Transverse colon (tissue), 4 donors: Measurements from ENCODE around the gene DUSP3.
A peak's percentile ranks its signal among the peaks of the same experiment; 100 is the strongest.

ENCODE experiments used
- CTCF ChIP-seq, 5 experiments: fragments of 200-600 bp in 3 of 5; fragments of 450-650 bp in 2 of 5; sonication (generic) in 3 of 5; IDR thresholded peaks; 1 replicate in 2 of 5; 2 replicates in 3 of 5; pipeline ENCODE4 v1.5.1; 2016 to 2017; ENCODE audit warnings: antibody characterized with exemption in 5 of 5, inconsistent platforms in 3 of 5, mild to moderate bottlenecking in 2 of 5, moderate library complexity in 1 of 5
- POLR2AphosphoS5 ChIP-seq, 3 donors: sonication (generic); formaldehyde crosslinking; IDR thresholded peaks; one replicate each; pipeline ENCODE4 v1.6.1; 2016; ENCODE audit warnings: antibody characterized with exemption in 3 of 3

- TF ChIP-seq POLR2AphosphoS5 (IDR thresholded peaks at IDR 0.05), result no peak
- TF ChIP-seq CTCF (IDR thresholded peaks at IDR 0.05), result peak; percentile 67 to 92 (median 84)
Measured at GRCh38 chr17:43766413-43767052, 12.2 kb downstream of the DUSP3 start.
